Esophagus muscularis mucosa (tissue), 4 donors: ENCODE data around the gene C1orf116.

Experiments
- EP300 ChIP-seq: sonication (generic); formaldehyde crosslinking; IDR thresholded peaks from one replicate; pipeline ENCODE4 v1.6.1; 2017; ENCODE audit warnings: antibody characterized with exemption
- POLR2A ChIP-seq: fragments of 450-650 bp; IDR thresholded peaks from one replicate; pipeline ENCODE4 v1.6.1; 2017; ENCODE audit warnings: antibody characterized with exemption, moderate library complexity, mild to moderate bottlenecking, low read depth
- POLR2AphosphoS5 ChIP-seq, 2 donors: sonication (generic); formaldehyde crosslinking; IDR thresholded peaks; one replicate each; pipeline ENCODE4 v1.6.1; 2017; ENCODE audit warnings: antibody characterized with exemption in 2 of 2
- TF ChIP-seq, protein P1 (sequence below), 3 experiments: fragments of 200-600 bp in 2 of 3; fragments of 450-650 bp in 1 of 3; sonication (generic) in 2 of 3; IDR thresholded peaks; one replicate each; pipeline ENCODE4 v1.5.1; 2017 to 2019; ENCODE audit warnings: antibody characterized with exemption in 3 of 3, mild to moderate bottlenecking in 2 of 3, moderate library complexity in 1 of 3

DNA sequence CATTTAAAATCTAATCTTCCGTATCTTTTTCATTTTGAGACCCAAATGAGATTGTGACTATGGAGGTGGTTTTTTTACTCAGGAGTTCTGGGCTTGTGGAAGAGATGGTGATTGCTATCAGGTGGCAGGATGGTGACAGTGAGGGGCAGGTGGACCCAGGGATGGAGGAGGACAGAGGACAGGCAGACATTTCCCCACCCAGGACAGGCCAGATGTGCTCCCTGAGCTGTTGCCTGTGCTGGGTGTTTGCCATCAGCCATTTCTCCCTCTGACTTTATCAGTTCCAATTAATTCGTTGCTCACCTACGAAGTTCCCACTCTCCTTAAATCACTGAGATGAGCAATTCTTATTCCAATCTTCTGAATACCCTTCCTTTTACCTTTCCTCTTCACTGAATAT lies 26.5 kb downstream of the C1orf116 start:
- TF ChIP-seq POLR2A = no peak
- TF ChIP-seq, protein P1, sequence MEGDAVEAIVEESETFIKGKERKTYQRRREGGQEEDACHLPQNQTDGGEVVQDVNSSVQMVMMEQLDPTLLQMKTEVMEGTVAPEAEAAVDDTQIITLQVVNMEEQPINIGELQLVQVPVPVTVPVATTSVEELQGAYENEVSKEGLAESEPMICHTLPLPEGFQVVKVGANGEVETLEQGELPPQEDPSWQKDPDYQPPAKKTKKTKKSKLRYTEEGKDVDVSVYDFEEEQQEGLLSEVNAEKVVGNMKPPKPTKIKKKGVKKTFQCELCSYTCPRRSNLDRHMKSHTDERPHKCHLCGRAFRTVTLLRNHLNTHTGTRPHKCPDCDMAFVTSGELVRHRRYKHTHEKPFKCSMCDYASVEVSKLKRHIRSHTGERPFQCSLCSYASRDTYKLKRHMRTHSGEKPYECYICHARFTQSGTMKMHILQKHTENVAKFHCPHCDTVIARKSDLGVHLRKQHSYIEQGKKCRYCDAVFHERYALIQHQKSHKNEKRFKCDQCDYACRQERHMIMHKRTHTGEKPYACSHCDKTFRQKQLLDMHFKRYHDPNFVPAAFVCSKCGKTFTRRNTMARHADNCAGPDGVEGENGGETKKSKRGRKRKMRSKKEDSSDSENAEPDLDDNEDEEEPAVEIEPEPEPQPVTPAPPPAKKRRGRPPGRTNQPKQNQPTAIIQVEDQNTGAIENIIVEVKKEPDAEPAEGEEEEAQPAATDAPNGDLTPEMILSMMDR (IDR thresholded peaks at IDR 0.05) = no peak
- TF ChIP-seq EP300 = no peak
- no peak for TF ChIP-seq POLR2AphosphoS5 (IDR thresholded peaks at IDR 0.05)
